Measurements from ENCODE around the gene MSI2. TPM values are rescaled to one million over a fixed set of nuclear protein-coding genes. Genes with fewer than 3 reads are reported as not detected.

MSI2 gene
- total and polyA plus RNA-seq, 2 donors (not counting 1 experiment from before 2014, with no cell fraction given), result 16.1 to 196 TPM

DNA sequence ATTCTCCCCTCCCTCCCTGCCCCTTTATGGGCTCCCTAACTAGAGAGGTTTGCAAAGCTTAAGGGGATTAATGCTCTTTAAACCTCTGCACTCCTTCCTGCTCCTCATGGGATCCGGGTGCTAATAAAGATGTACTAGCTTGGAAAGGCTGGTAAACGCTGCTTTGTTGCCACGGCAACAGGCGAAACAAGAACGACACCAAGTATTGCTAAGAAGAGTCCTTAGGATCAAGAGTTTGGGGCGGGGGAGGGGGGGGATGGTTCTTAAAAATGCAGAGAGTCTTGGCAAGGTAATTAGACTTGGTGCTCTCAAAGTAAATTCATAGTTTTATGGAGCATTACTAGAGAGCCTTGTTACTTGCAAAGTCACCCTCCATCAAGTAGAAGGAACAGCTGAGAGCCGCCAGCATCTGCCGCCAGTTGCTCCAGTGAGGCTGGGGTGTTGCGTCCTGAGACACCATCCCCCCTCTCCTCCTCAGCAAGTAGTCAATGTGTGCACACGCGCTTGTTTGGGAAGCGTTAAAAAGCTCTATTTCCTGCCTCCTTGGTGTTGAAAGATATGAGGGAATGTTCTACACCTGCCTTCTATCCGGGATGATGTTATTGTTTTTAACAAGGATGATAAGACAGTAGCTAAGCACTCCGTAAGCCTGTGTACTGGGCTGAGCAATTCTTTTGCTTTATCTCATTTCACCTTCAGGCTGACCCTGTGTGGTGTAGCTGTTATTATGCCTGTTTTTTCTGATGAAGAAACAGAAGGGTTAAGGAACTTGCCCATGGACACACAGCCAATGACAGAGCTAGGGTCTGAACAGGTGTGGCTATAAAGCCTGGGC, 297.9 kb downstream of the MSI2 start:
- Histone ChIP-seq H3K4me2 (replicated peaks; ENCODE audit: low read depth, low read length, poor library complexity, severe bottlenecking) (peak overlapping the region; percentile 82), H3K27me3 (replicated peaks in 1 of 4; ENCODE audit: control extremely low read depth in 1 of 4, control insufficient read depth in 3 of 4, insufficient read depth in 4 of 4, low read length in 3 of 4) (no peaks in the 10 kb centered on the region), H4K20me1 (ENCODE audit: control insufficient read depth, insufficient read depth, low read length, poor library complexity, severe bottlenecking) (no peaks in the 10 kb centered on the region), H3K4me1 (ENCODE audit: control insufficient read depth in 2 of 2, insufficient read depth in 2 of 2, low read length in 2 of 2) (peaks cover 90 to 94% of the 10 kb centered on the region in 2 donors), H3K9ac (ENCODE audit: low read length) (peak overlapping the region; percentile 2), H3K9me3 (ENCODE audit: control extremely low read depth in 1 of 3, control insufficient read depth in 2 of 3, insufficient read depth in 1 of 3, low read length in 2 of 3) (no peaks in the 10 kb centered on the region), H3K27ac (ENCODE audit: low read length in 2 of 2) (no peak overlapping the region), H3K79me2 (ENCODE audit: control insufficient read depth, insufficient read depth, low read length) (peaks cover 66% of the 10 kb centered on the region), H3K36me3 (replicated peaks in 1 of 2; ENCODE audit: control extremely low read depth in 1 of 2, control insufficient read depth in 1 of 2, extremely low read depth in 1 of 2, insufficient read depth in 2 of 2, low read length in 1 of 2) (no peaks in the 10 kb centered on the region), H3K4me3 (ENCODE audit: control extremely low read depth in 1 of 5, extremely low read depth in 1 of 5, insufficient read depth in 1 of 5, low read depth in 2 of 5, low read length in 4 of 5) (no peak overlapping the region), H2AFZ (ENCODE audit: insufficient read depth, low read depth, low read length, poor library complexity, severe bottlenecking) (no peak overlapping the region)
- Mint-ChIP-seq H3K27ac (peak overlapping the region; percentile 81), H3K27me3 (no peaks in the 10 kb centered on the region), H3K4me1 (peaks cover 94% of the 10 kb centered on the region), H3K4me3 (peak overlapping the region; percentile 54), H3K9me3 (ENCODE audit: insufficient read depth) (no peaks in the 10 kb centered on the region)
- no peak for ATAC-seq (ENCODE audit: low read depth)
- peak; percentile 60 for DNase-seq
- WGBS (ENCODE audit: insufficient coverage), result 43% methylated on average over 7 of the region's 14 CpGs
- no peak for TF ChIP-seq EZH2 (IDR thresholded peaks at IDR 0.05; ENCODE audit: borderline replicate concordance, insufficient read depth, low read depth, low read length, poor library complexity, severe bottlenecking)
- TF ChIP-seq, protein P1, sequence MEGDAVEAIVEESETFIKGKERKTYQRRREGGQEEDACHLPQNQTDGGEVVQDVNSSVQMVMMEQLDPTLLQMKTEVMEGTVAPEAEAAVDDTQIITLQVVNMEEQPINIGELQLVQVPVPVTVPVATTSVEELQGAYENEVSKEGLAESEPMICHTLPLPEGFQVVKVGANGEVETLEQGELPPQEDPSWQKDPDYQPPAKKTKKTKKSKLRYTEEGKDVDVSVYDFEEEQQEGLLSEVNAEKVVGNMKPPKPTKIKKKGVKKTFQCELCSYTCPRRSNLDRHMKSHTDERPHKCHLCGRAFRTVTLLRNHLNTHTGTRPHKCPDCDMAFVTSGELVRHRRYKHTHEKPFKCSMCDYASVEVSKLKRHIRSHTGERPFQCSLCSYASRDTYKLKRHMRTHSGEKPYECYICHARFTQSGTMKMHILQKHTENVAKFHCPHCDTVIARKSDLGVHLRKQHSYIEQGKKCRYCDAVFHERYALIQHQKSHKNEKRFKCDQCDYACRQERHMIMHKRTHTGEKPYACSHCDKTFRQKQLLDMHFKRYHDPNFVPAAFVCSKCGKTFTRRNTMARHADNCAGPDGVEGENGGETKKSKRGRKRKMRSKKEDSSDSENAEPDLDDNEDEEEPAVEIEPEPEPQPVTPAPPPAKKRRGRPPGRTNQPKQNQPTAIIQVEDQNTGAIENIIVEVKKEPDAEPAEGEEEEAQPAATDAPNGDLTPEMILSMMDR (IDR thresholded peaks at IDR 0.05), result no peak
- POLR2A ChIA-PET, result interaction anchor here (0.5 kb wide), 1 partner anchor 297 kb away, joined by 3 read pairs; no protein-coding TSS in a partner anchor
- intact Hi-C loops (cut with micrococcal nuclease), result loop anchor here (2.0 to 5.0 kb wide), 4 partner anchors 29 to 297 kb away; partner anchors contain the start of gene MSI2
- CTCF ChIA-PET, result interaction anchor here (1.0 to 6.3 kb wide), 9 partner anchors 19 to 312 kb away, joined by 3 to 64 read pairs (median 4); partner anchors contain the start of gene CCDC182

Measured in B cell (primary cell).